ENCODE measurements around the gene IGSF8.

DNA sequence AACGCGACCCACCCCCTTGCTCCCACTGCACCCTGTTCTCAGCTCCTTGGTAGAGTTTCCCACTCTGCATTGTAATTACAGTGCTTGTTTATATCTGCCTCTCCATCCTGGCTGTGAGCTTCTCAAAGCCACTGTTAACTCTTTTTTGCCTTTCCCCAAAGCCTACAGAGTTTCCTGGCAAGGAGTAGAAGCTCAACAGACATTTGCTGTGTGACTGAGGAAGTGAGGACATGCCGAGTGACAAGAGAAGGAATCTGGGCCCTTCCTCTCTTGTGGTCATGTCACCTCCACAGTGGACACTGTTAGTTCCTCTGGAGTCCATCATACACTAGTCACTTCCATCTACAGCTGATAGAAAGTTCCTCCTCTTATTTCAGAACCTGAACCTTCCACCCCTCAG lies 6.1 kb upstream of the IGSF8 start:
- TF ChIP-seq, protein P1, sequence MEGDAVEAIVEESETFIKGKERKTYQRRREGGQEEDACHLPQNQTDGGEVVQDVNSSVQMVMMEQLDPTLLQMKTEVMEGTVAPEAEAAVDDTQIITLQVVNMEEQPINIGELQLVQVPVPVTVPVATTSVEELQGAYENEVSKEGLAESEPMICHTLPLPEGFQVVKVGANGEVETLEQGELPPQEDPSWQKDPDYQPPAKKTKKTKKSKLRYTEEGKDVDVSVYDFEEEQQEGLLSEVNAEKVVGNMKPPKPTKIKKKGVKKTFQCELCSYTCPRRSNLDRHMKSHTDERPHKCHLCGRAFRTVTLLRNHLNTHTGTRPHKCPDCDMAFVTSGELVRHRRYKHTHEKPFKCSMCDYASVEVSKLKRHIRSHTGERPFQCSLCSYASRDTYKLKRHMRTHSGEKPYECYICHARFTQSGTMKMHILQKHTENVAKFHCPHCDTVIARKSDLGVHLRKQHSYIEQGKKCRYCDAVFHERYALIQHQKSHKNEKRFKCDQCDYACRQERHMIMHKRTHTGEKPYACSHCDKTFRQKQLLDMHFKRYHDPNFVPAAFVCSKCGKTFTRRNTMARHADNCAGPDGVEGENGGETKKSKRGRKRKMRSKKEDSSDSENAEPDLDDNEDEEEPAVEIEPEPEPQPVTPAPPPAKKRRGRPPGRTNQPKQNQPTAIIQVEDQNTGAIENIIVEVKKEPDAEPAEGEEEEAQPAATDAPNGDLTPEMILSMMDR (IDR thresholded peaks at IDR 0.05 in 8 of 11, conservative IDR thresholded peaks at IDR 0.05 in 3 of 11): no peak
- TF ChIP-seq POLR2A (IDR thresholded peaks at IDR 0.05): no peak

Measured in spleen (tissue), 7 donors.